HEK293 (cell line): ENCODE measurements around the gene CRYBB3.
"Not testable (repeated sequence)": the region's sequence is repeated elsewhere in the genome, so short reads cannot be mapped to it uniquely, and the experiment has no call there.

Experiments
- CTCF ChIA-PET: fragments of 350-600 bp; formaldehyde crosslinking; extraction: SDS; loops from one replicate; lab custom pipeline; 2021; ENCODE audit warnings: antibody characterized with exemption; lab: Yijun Ruan, JAX
- POLR2A ChIA-PET: fragments of 300-600 bp; formaldehyde crosslinking; extraction: SDS; loops from one replicate; lab custom pipeline; 2020; ENCODE audit warnings: antibody characterized with exemption, inconsistent platforms; lab: Yijun Ruan, JAX
- H3K27ac ChIP-seq: fragments of 200-500 bp; sonication (Bioruptor generic); 2 replicates; pipeline ENCODE4 v1.5.1; 2014; ENCODE audit warnings: low read depth, low read length, control low read depth, inconsistent platforms; ENCODE audit errors: extremely low read depth
- H3K36me3 ChIP-seq, 2 experiments: fragments of 200-500 bp in 1 of 2; sonication (Bioruptor generic) in 1 of 2; 1 replicate in 1 of 2; 2 replicates in 1 of 2; pipeline ENCODE4 v1.5.1; 2014 to 2017; ENCODE audit warnings: inconsistent platforms in 2 of 2, low read length in 2 of 2; ENCODE audit not compliant: control insufficient read depth in 2 of 2, insufficient read depth in 1 of 2
- H3K4me1 ChIP-seq: fragments of 200-500 bp; sonication (Bioruptor generic); 2 replicates; pipeline ENCODE4 v1.5.1; 2014; ENCODE audit warnings: mild to moderate bottlenecking, low read length, inconsistent platforms; ENCODE audit not compliant: control insufficient read depth, insufficient read depth
- H3K4me3 ChIP-seq: 2 replicates; pipeline ENCODE4 v1.5.1; 2011; ENCODE audit warnings: low read depth, mild to moderate bottlenecking, control low read depth, low read length, moderate library complexity
- H3K9me3 ChIP-seq: fragments of 200-500 bp; sonication (Bioruptor generic); 2 replicates; pipeline ENCODE4 v1.5.1; 2014; ENCODE audit warnings: low read depth, low read length, inconsistent platforms; ENCODE audit not compliant: control insufficient read depth, insufficient read depth
- KLF7 ChIP-seq: fragments of 450-650 bp; formaldehyde crosslinking; IDR thresholded peaks from 2 replicates; pipeline ENCODE4 v1.5.1; 2016; ENCODE audit warnings: missing biosample characterization, missing genetic modification characterization, borderline replicate concordance
- PRDM1 ChIP-seq: fragments of 450-650 bp; formaldehyde crosslinking; IDR thresholded peaks from 2 replicates; pipeline ENCODE4; 2016; ENCODE audit warnings: missing biosample characterization, missing genetic modification characterization
- ZFP41 ChIP-seq: fragments of 450-650 bp; formaldehyde crosslinking; IDR thresholded peaks from 2 replicates; pipeline ENCODE4 v1.5.1; 2016; ENCODE audit warnings: missing biosample characterization, missing genetic modification characterization, borderline replicate concordance
- ZNF155 ChIP-seq: fragments of 450-650 bp; formaldehyde crosslinking; IDR thresholded peaks from 2 replicates; pipeline ENCODE4 v1.5.1; 2016; ENCODE audit warnings: missing biosample characterization, missing genetic modification characterization
- ZNF157 ChIP-seq: fragments of 450-650 bp; formaldehyde crosslinking; IDR thresholded peaks from 2 replicates; pipeline ENCODE4 v1.5.1; 2016; ENCODE audit warnings: missing biosample characterization, missing genetic modification characterization
- ZNF214 ChIP-seq: fragments of 450-650 bp; formaldehyde crosslinking; IDR thresholded peaks from 2 replicates; pipeline ENCODE4 v1.5.1; 2017; ENCODE audit warnings: missing biosample characterization, mild to moderate bottlenecking, missing genetic modification characterization, borderline replicate concordance
- ZNF354C ChIP-seq: fragments of 450-650 bp; formaldehyde crosslinking; IDR thresholded peaks from 2 replicates; pipeline ENCODE4 v1.5.1; 2016; ENCODE audit warnings: missing biosample characterization, missing genetic modification characterization, low read depth, borderline replicate concordance
- ZNF366 ChIP-seq: fragments of 450-650 bp; formaldehyde crosslinking; conservative IDR thresholded peaks from 2 replicates; pipeline ENCODE4 v1.5.1; 2016; ENCODE audit warnings: missing biosample characterization, missing genetic modification characterization
- ZNF530 ChIP-seq: fragments of 450-650 bp; formaldehyde crosslinking; IDR thresholded peaks from 2 replicates; pipeline ENCODE4 v1.5.1; 2016; ENCODE audit warnings: low read depth, missing biosample characterization, missing genetic modification characterization
- ZNF558 ChIP-seq: fragments of 450-650 bp; formaldehyde crosslinking; IDR thresholded peaks from 2 replicates; pipeline ENCODE4 v1.5.1; 2016; ENCODE audit warnings: missing biosample characterization, missing genetic modification characterization
- ZNF560 ChIP-seq: fragments of 450-650 bp; formaldehyde crosslinking; IDR thresholded peaks from 2 replicates; pipeline ENCODE4 v1.5.1; 2017; ENCODE audit warnings: missing biosample characterization, missing genetic modification characterization, borderline replicate concordance
- ZNF585B ChIP-seq: fragments of 450-650 bp; formaldehyde crosslinking; IDR thresholded peaks from 2 replicates; pipeline ENCODE4 v1.5.1; 2016; ENCODE audit warnings: missing biosample characterization, missing genetic modification characterization
- ZNF701 ChIP-seq: fragments of 450-650 bp; formaldehyde crosslinking; IDR thresholded peaks from 2 replicates; pipeline ENCODE4 v1.5.1; 2016; ENCODE audit warnings: missing biosample characterization, missing genetic modification characterization
- ZNF704 ChIP-seq: fragments of 450-650 bp; formaldehyde crosslinking; IDR thresholded peaks from 2 replicates; pipeline ENCODE4 v1.5.1; 2016; ENCODE audit warnings: missing biosample characterization, missing genetic modification characterization

CRYBB3 gene

GRCh38 chr22:25178348-25178747 lies 21.3 kb upstream of the CRYBB3 start:
- H3K9me3 ChIP-seq, H3K4me1 ChIP-seq, CTCF ChIA-PET, H3K4me3 ChIP-seq, POLR2A ChIA-PET, H3K27ac ChIP-seq: not testable (repeated sequence)
- H3K36me3 ChIP-seq = peaks cover 0 to 59% of the 10 kb centered on the region in 2 experiments; a peak in 2 of 3 replicates

DNA sequence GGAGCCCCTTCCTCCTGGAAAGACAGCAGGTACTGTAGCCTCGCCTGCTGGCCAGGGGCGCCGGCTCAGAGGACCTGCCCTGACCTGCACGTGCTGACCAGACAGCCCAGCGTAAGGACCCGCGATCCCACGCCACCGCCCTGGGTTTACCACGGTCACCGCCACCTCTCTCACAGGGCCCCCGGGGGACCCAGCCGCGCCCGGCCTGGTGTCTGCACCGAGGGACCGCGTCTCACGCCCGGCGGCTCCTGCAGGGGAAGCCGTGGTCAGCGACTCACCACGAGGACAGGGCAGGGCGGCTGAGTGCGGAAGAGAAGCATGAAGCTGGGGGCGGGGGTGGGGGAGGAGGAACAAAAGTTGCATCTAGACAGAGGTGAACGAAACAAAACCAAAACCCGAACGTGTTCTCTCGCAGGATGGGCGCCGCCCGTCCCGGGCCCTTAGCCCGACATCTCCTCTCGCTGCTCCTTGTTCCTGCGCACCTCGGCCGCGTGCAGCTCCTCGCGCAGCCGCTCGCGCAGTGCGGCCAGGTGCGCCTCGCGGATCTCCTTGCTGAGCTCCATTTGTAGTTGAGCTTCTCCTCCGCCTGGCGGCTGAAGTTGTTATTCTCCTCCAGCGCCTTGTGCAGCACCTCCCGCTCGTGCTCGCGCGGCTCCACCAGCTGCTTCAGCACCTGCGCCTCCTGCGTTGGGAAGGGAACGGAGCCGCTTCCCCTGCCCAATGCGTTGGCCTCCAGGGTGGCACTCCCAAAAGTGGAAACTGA lies 20.6 kb upstream of the CRYBB3 start:
- H3K4me3 ChIP-seq, H3K27ac ChIP-seq, H3K9me3 ChIP-seq, H3K4me1 ChIP-seq, POLR2A ChIA-PET: not testable (repeated sequence)
- CTCF ChIA-PET = interaction anchor here (2.8 kb wide), 1 partner anchor 68 kb away, joined by 8 read pairs; no protein-coding TSS in a partner anchor
- peaks cover 0 to 56% of the 10 kb centered on the region in 2 experiments; a peak in 2 of 3 replicates for H3K36me3 ChIP-seq

DNA sequence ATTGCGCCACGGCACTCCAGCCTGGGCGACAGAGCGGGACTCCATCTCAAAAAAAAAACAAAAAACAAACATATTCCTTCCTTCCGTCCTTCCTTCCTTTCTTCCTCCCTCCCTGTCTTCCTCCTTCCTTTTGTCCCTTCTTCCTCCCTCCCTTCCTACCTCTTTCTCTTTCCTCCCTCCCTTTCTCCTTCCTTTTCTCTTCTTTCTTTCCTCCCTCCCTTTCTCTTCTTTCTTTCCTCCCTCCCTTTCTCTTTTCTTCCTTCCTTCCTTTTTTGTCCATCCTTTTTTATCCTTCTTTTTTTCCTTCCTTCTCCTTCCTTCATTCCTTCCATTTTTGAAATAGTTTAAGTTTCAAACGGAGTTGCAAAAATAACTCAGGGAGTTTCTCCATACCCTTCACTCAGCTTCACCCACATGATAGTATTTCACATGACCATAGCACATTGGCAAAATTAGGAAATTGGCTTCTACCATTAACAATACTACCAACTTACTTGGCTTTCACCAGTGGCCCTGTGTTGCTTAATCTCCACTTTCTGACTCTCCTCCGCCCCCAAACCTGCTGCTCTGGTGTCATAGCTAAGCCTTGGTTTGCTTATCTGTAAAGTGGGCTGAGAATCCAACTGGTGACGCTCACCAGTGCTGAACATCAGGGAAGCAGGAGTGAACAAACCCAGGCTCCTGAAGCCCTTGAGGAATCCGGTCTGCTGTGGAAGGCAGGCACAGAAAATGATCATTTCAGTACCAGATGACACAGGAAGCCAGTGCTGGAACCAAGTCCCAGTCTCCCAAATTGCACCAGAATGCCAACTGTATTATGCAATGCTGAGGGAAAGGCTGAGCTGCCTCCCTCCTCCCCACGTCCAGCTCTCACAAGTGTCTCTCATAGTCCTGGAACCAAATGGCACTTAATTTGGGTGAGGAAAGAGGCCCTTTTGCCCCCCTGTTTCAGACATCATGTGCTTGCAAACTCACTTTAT lies 17.2 kb upstream of the CRYBB3 start:
- Histone ChIP-seq H3K4me3 (no peak overlapping the region), H3K4me1 (no peaks in the 10 kb centered on the region), H3K9me3 (no peaks in the 10 kb centered on the region), H3K27ac (no peak overlapping the region), H3K36me3 (peaks cover 0 to 50% of the 10 kb centered on the region in 2 experiments; a peak in 2 of 3 replicates)
- TF ChIP-seq ZNF701 (tag by site-specific recombination) (no peak), PRDM1 (tag by site-specific recombination) (peak; percentile 88), ZNF214 (tag by site-specific recombination) (no peak), ZNF366 (tag by site-specific recombination) (peak; percentile 94)
- CTCF ChIA-PET = interaction anchor here (2.1 kb wide), 1 partner anchor 20 kb away, joined by 13 read pairs; no protein-coding TSS in a partner anchor
- POLR2A ChIA-PET = interaction anchor here (0.6 kb wide), 1 partner anchor 749 kb away, joined by 9 read pairs; no protein-coding TSS in a partner anchor

DNA sequence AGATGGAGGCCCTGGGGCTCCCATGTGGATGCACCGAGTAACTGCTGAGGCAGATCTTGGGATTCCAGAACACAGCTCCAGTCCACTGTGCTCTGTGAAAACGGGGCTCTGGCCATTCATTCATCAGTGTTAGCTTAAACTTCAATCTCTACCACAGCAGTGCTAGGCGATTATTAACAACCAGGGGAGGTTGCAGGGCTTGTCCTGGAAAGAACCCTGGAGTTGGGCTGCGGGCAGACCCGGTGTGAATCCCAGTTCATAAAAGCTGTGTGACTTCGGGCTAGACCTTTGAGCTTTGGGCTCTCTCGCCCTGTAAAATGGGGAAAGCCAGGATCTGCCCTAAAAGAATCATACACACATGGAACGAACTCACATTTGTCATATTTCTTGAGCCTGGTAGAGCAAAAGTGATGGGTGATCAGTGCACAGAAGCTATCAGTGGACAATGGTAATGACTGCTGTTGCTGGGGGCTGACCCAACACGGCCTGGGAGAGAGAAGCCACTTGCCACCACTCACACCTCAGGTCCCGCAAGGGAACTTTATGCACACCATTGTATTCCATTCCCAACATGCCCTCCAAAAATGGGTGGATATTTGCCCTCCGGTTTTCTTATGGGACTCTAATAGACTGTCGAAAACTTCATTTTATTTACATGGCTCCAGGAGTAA lies 15.6 kb upstream of the CRYBB3 start:
- no peak overlapping the region for H3K27ac ChIP-seq

DNA sequence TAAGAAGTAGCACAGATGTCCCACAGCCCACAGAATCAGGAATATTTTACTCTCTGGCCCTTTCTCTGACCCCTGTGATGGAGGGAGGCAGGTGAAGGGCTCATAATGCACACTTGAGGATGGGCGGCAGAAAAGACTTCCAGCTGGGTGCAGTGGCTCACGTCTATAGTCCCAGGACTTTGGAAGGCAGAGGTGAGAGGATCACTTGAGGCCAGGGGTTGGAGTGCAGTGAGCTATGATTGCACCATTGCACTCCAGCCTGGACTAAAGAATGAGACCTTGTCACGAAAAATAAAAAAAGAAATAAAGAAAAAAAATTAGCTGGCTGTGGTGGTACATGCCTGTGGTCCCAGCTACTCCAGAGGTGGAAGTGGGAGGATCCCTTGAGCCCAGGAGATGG lies 13.5 kb upstream of the CRYBB3 start:
- ChIA-PET CTCF (interaction anchor here (0.6 to 4.7 kb wide), 4 partner anchors 9 to 175 kb away, joined by 3 to 36 read pairs (median 4); no protein-coding TSS in a partner anchor), POLR2A (no interaction called here)
- Histone ChIP-seq H3K36me3 (peaks cover 0 to 39% of the 10 kb centered on the region in 2 experiments; a peak in 2 of 3 replicates), H3K4me3 (no peak overlapping the region), H3K4me1 (no peaks in the 10 kb centered on the region), H3K27ac (no peak overlapping the region), H3K9me3 (no peaks in the 10 kb centered on the region)
- no peak for TF ChIP-seq ZNF560
- no peak for TF ChIP-seq ZNF585B (tag by site-specific recombination)
- TF ChIP-seq ZNF704 (tag by site-specific recombination) = no peak
- TF ChIP-seq KLF7 (tag by site-specific recombination) = no peak
- TF ChIP-seq ZNF354C (tag by site-specific recombination) = no peak
- TF ChIP-seq ZNF558 = no peak
- no peak for TF ChIP-seq ZFP41
- no peak for TF ChIP-seq ZNF157
- no peak for TF ChIP-seq ZNF530 (tag by site-specific recombination)
- no peak for TF ChIP-seq ZNF155 (tag by site-specific recombination)

More for the DNA sequence above, 15.6 kb upstream of the CRYBB3 start:
- Histone ChIP-seq H3K9me3 (no peaks in the 10 kb centered on the region), H3K4me3 (no peak overlapping the region), H3K4me1 (no peaks in the 10 kb centered on the region), H3K36me3 (peaks cover 0 to 44% of the 10 kb centered on the region in 2 experiments; a peak in 2 of 3 replicates)
- ChIA-PET CTCF (interaction anchor here (0.9 to 4.7 kb wide), 3 partner anchors 18 to 52 kb away, joined by 4 to 36 read pairs (median 13); no protein-coding TSS in a partner anchor), POLR2A (interaction anchor here (0.6 kb wide), 1 partner anchor 223 kb away, joined by 3 read pairs; no protein-coding TSS in a partner anchor)
- no peak for TF ChIP-seq ZNF354C (tag by site-specific recombination)
